IMR-90 (cell line): ENCODE measurements around the gene IFNLR1. TPM values are rescaled to one million over a fixed set of nuclear protein-coding genes. Genes with fewer than 3 reads are reported as not detected.

ENCODE experiments used
- ATAC-seq: fragments of 200-7000 bp; cut with Tn5 transposase; 2 replicates; pipeline ENCODE4 v1.9.1; 2020; ENCODE audit warnings: low read depth, mild to moderate bottlenecking, moderate library complexity
- BruUV-seq: library from RNA; stranded (reverse); fragments of 400-500 nt; replicated peaks from 2 replicates; lab custom pipeline; 2021; lab: Mats Ljungman, UMichigan
- CTCF ChIA-PET: fragments of 300-600 bp; formaldehyde crosslinking; extraction: SDS; loops from one replicate; lab custom pipeline; 2021; ENCODE audit warnings: antibody characterized with exemption; lab: Yijun Ruan, JAX
- POLR2A ChIA-PET: fragments of 300-600 bp; sonication (Branson Sonifier 250); formaldehyde crosslinking; loops from one replicate; lab custom pipeline; 2022; ENCODE audit warnings: antibody characterized with exemption; ENCODE audit not compliant: unreplicated experiment; lab: Charles Lee
- DNase-seq: peaks from one replicate; pipeline ENCODE4 v3.0.0; 2013
- H2AFZ ChIP-seq: replicated peaks from 2 replicates; pipeline ENCODE3; 2013; ENCODE audit warnings: low read length, mild to moderate bottlenecking; ENCODE audit not compliant: poor library complexity
- H2AK5ac ChIP-seq: 2 replicates; pipeline ENCODE4 v1.6.1; 2013; ENCODE audit warnings: low read depth, low read length, inconsistent platforms
- H2AK9ac ChIP-seq: replicated peaks from 2 replicates; pipeline ENCODE3; 2013; ENCODE audit warnings: mild to moderate bottlenecking, low read depth, low read length, moderate library complexity; ENCODE audit not compliant: poor library complexity
- H2BK120ac ChIP-seq: 2 replicates; pipeline ENCODE4 v1.6.1; 2013; ENCODE audit warnings: low read depth, low read length, inconsistent platforms
- H2BK15ac ChIP-seq: 3 replicates; pipeline ENCODE4 v1.6.1; 2013; ENCODE audit warnings: low read depth, low read length, inconsistent platforms
- H2BK20ac ChIP-seq: 2 replicates; pipeline ENCODE4 v1.6.1; 2013; ENCODE audit warnings: low read depth, mild to moderate bottlenecking, inconsistent platforms, low read length, moderate library complexity
- H2BK5ac ChIP-seq: 2 replicates; pipeline ENCODE4 v1.6.1; 2013; ENCODE audit warnings: mild to moderate bottlenecking, low read depth, low read length, inconsistent platforms; ENCODE audit not compliant: poor library complexity, severe bottlenecking
- H3K14ac ChIP-seq: replicated peaks from 2 replicates; pipeline ENCODE4 v1.6.1; 2013; ENCODE audit warnings: low read depth, low read length, inconsistent platforms
- H3K18ac ChIP-seq: 2 replicates; pipeline ENCODE4 v1.6.1; 2013; ENCODE audit warnings: low read depth, low read length, control low read depth
- H3K23ac ChIP-seq: 2 replicates; pipeline ENCODE4 v1.6.1; 2013; ENCODE audit warnings: low read depth, low read length, inconsistent platforms
- H3K27ac ChIP-seq: 2 replicates; pipeline ENCODE4 v1.5.1; 2013; ENCODE audit warnings: mild to moderate bottlenecking, control low read depth, low read length; ENCODE audit not compliant: insufficient read depth
- H3K27me3 ChIP-seq: 2 replicates; pipeline ENCODE4 v1.6.1; 2013; ENCODE audit warnings: low read length; ENCODE audit not compliant: control insufficient read depth, insufficient read depth
- H3K36me3 ChIP-seq: 2 replicates; pipeline ENCODE4 v1.6.1; 2013; ENCODE audit warnings: low read length, mixed read lengths; ENCODE audit not compliant: control insufficient read depth, insufficient read depth
- H3K4ac ChIP-seq: 2 replicates; pipeline ENCODE4 v1.6.1; 2013; ENCODE audit warnings: low read depth, low read length, inconsistent platforms
- H3K4me1 ChIP-seq: 2 replicates; pipeline ENCODE4 v1.6.1; 2013; ENCODE audit warnings: low read length, mixed read lengths; ENCODE audit not compliant: control insufficient read depth, insufficient read depth
- H3K4me2 ChIP-seq: 2 replicates; pipeline ENCODE4 v1.6.1; 2013; ENCODE audit warnings: low read depth, mild to moderate bottlenecking, control low read depth, low read length, moderate library complexity
- H3K4me3 ChIP-seq: 2 replicates; pipeline ENCODE4 v1.5.1; 2013; ENCODE audit warnings: low read depth, mild to moderate bottlenecking, control low read depth, low read length, moderate library complexity; ENCODE audit not compliant: insufficient read depth
- H3K56ac ChIP-seq: 2 replicates; pipeline ENCODE4 v1.6.1; 2013; ENCODE audit warnings: low read length, inconsistent platforms; ENCODE audit not compliant: insufficient read depth; ENCODE audit errors: extremely low read depth
- H3K79me1 ChIP-seq, 2 experiments: 2 replicates each; pipeline ENCODE4 v1.6.1; 2013; ENCODE audit warnings: low read length in 2 of 2, inconsistent platforms in 1 of 2, low read depth in 1 of 2
- H3K9ac ChIP-seq: 2 replicates; pipeline ENCODE4 v1.6.1; 2013; ENCODE audit warnings: low read depth, low read length, control low read depth
- H3K9me1 ChIP-seq: 2 replicates; pipeline ENCODE4 v1.6.1; 2013; ENCODE audit warnings: low read length, inconsistent platforms; ENCODE audit not compliant: insufficient read depth
- H3K9me3 ChIP-seq: 2 replicates; pipeline ENCODE4 v1.6.1; 2013; ENCODE audit warnings: low read length; ENCODE audit not compliant: control insufficient read depth, insufficient read depth
- H4K20me1 ChIP-seq: 2 replicates; pipeline ENCODE4 v1.6.1; 2013; ENCODE audit warnings: low read length, inconsistent platforms; ENCODE audit not compliant: insufficient read depth
- H4K5ac ChIP-seq: 2 replicates; pipeline ENCODE4 v1.6.1; 2013; ENCODE audit warnings: mild to moderate bottlenecking, low read depth, low read length, control low read depth
- H4K8ac ChIP-seq, 2 experiments: 2 replicates each; pipeline ENCODE4 v1.6.1; 2013; ENCODE audit warnings: low read depth in 2 of 2, low read length in 2 of 2, control low read depth in 1 of 2, inconsistent platforms in 1 of 2
- H4K91ac ChIP-seq: 2 replicates; pipeline ENCODE4 v1.6.1; 2013; ENCODE audit warnings: low read depth, low read length, inconsistent platforms; ENCODE audit not compliant: insufficient read depth
- BHLHE40 ChIP-seq: fragments of 150-350 bp; IDR thresholded peaks from 2 replicates; pipeline ENCODE4 v1.6.1; 2016; ENCODE audit warnings: mild to moderate bottlenecking, low read depth, low read length
- CEBPB ChIP-seq: IDR thresholded peaks from 2 replicates; pipeline ENCODE4 v1.6.1; 2012; ENCODE audit warnings: low read depth, low read length, improper control_type of control experiment
- CHD1 ChIP-seq: IDR thresholded peaks from 2 replicates; pipeline ENCODE4 v1.6.1; 2012; ENCODE audit warnings: low read depth, low read length, improper control_type of control experiment
- CTCF ChIP-seq: conservative IDR thresholded peaks from 2 replicates; pipeline ENCODE4 v1.5.1; 2012; ENCODE audit warnings: mild to moderate bottlenecking, low read depth, low read length, improper control_type of control experiment
- FOS ChIP-seq: fragments of 150-350 bp; IDR thresholded peaks from 2 replicates; pipeline ENCODE4 v1.6.1; 2016; ENCODE audit warnings: low read depth, low read length
- MAFK ChIP-seq: IDR thresholded peaks from 2 replicates; pipeline ENCODE4 v1.6.1; 2012; ENCODE audit warnings: low read depth, low read length, improper control_type of control experiment
- MAZ ChIP-seq: IDR thresholded peaks from 2 replicates; pipeline ENCODE4 v1.6.1; 2012; ENCODE audit warnings: low read depth, mild to moderate bottlenecking, low read length, improper control_type of control experiment, moderate library complexity, borderline replicate concordance
- MXI1 ChIP-seq: IDR thresholded peaks from 2 replicates; pipeline ENCODE4 v1.6.1; 2012; ENCODE audit warnings: low read depth, mild to moderate bottlenecking, low read length, moderate library complexity, borderline replicate concordance
- NFE2L2 ChIP-seq: fragments of 150-350 bp; IDR thresholded peaks from 2 replicates; pipeline ENCODE4 v1.6.1; 2016; ENCODE audit warnings: low read depth, mild to moderate bottlenecking, low read length
- POLR2A ChIP-seq: IDR thresholded peaks from 2 replicates; pipeline ENCODE4 v1.6.1; 2012; ENCODE audit warnings: mild to moderate bottlenecking, low read depth, low read length
- RAD21 ChIP-seq: IDR thresholded peaks from 2 replicates; pipeline ENCODE4 v1.6.1; 2012; ENCODE audit warnings: low read length, improper control_type of control experiment
- RCOR1 ChIP-seq: IDR thresholded peaks from 2 replicates; pipeline ENCODE4 v1.6.1; 2012; ENCODE audit warnings: mild to moderate bottlenecking, low read length, improper control_type of control experiment; ENCODE audit not compliant: insufficient replicate concordance
- RFX5 ChIP-seq: IDR thresholded peaks from 2 replicates; pipeline ENCODE4 v1.8.0; 2012; ENCODE audit warnings: low read depth, mild to moderate bottlenecking, low read length, moderate library complexity
- SMC3 ChIP-seq: fragments of 150-350 bp; IDR thresholded peaks from 2 replicates; pipeline ENCODE4 v1.6.1; 2016; ENCODE audit warnings: low read depth, mild to moderate bottlenecking, antibody characterized with exemption, low read length, moderate library complexity
- USF2 ChIP-seq: fragments of 150-350 bp; IDR thresholded peaks from 2 replicates; pipeline ENCODE4 v1.6.1; 2017; ENCODE audit warnings: mild to moderate bottlenecking, antibody characterized with exemption, low read length, low read depth
- WGBS, 2 experiments: methylation state at CpG; one replicate each; pipeline versions ENCODE4 v1.1.5 to v1.1.7; 2013; ENCODE audit warnings: missing lambda C conversion rate in 2 of 2; ENCODE audit not compliant: insufficient read length in 1 of 2; ENCODE audit errors: extremely low coverage in 2 of 2; 5-methylcytosine and 5-hydroxymethylcytosine counted together
- dilution Hi-C: fragments of 300-500 bp; cut with HindIII; formaldehyde crosslinking; loops from one replicate; pipeline ENCODE4 v1.14.3; 2018; ENCODE audit warnings: low sequenced_read_pairs; ENCODE audit not compliant: unreplicated experiment
- in situ Hi-C: fragments of 300-500 bp; cut with MboI; formaldehyde crosslinking; loops from 3 replicates; pipeline ENCODE4 v1.14.3; 2019; ENCODE audit warnings: low sequenced_read_pairs, inconsistent platforms, mixed read lengths
- intact Hi-C: fragments of 100-400 bp; cut with micrococcal nuclease; formaldehyde crosslinking; loops from 2 replicates; pipeline ENCODE4 v1.10.0; 2022
- polyA plus RNA-seq, 3 experiments: library from polyadenylated mRNA; depleted of rRNA; stranded (reverse); fragments of >200 nt; gene quantifications; 2 replicates each; pipeline ENCODE4 v1.2.3, GENCODE V29; 2012; ENCODE audit warnings: low replicate concordance in 1 of 3
- total RNA-seq: library from RNA; depleted of rRNA; stranded (reverse); fragments of >200 nt; gene quantifications from 2 replicates; pipeline ENCODE4 v1.2.3, GENCODE V29; 2012
- TF ChIP-seq, protein P1 (sequence below): fragments of 150-350 bp; IDR thresholded peaks from 2 replicates; pipeline ENCODE4 v1.6.1; 2016; ENCODE audit warnings: low read depth, mild to moderate bottlenecking, low read length, moderate library complexity, borderline replicate concordance

IFNLR1 gene
- total and polyA plus RNA-seq, 2 of the 4 experiments (the other 2 are of a cell fraction), result not detected

DNA sequence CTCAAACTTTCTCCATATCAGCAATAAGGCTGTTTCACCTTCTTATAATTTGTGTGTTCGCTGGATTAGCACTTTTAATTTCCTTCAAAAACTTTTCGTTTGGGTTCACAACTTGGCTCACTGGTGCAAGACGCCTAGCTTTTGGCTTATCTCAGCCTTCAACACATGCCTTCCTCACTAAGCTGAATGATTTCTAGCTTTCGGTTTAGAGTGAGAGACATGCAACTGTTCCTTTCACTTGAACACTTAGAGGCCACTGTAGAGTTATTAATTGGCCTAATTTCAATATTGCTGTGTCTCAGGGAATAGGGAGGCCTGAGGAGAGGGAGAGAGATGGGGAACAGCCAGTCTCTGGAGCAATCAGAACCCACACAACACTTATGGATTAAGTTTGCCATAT, 41.2 kb upstream of the IFNLR1 start:
- Histone ChIP-seq H2BK15ac (no peak overlapping the region), H3K23ac (no peak overlapping the region), H3K4me1 (no peaks in the 10 kb centered on the region), H3K27ac (no peak overlapping the region), H3K4ac (no peak overlapping the region), H3K27me3 (peaks cover 31% of the 10 kb centered on the region), H2AK5ac (no peak overlapping the region), H3K4me2 (no peak overlapping the region), H4K91ac (no peak overlapping the region), H4K8ac (no peak overlapping the region), H4K5ac (no peak overlapping the region), H3K79me1 (no peaks in the 10 kb centered on the region), H3K56ac (no peak overlapping the region), H3K9me1 (no peaks in the 10 kb centered on the region), H3K14ac (no peak overlapping the region), H2AFZ (no peak overlapping the region), H3K36me3 (no peaks in the 10 kb centered on the region), H2BK5ac (no peak overlapping the region), H2AK9ac (no peak overlapping the region), H2BK20ac (no peak overlapping the region), H3K18ac (no peak overlapping the region), H2BK120ac (no peak overlapping the region), H3K9ac (no peak overlapping the region), H4K20me1 (no peaks in the 10 kb centered on the region), H3K4me3 (no peak overlapping the region), H3K9me3 (no peaks in the 10 kb centered on the region)
- DNase-seq, result no peak
- intact Hi-C loops (no loop called here), in situ Hi-C loops (no loop called here), dilution Hi-C loops (no loop called here)
- BruUV-seq, result no TSS peak
- POLR2A ChIA-PET, result no interaction called here
- WGBS, 2 experiments, result 50% methylated on average over 2 of the region's 4 CpGs; no CpG with 5 or more reads in 1 of the 2 experiments
- no peak for ATAC-seq
- CTCF ChIA-PET, result interaction anchor here (1.1 kb wide), 1 partner anchor 15 kb away, joined by 3 read pairs; no protein-coding TSS in a partner anchor
- TF ChIP-seq POLR2A (no peak), CHD1 (no peak), RAD21 (no peak), CEBPB (no peak), NFE2L2 (no peak), SMC3 (no peak), CTCF (no peak), MAZ (no peak), RFX5 (no peak), MXI1 (no peak), MAFK (no peak), BHLHE40 (no peak), USF2 (no peak), FOS (no peak), RCOR1 (no peak)
- TF ChIP-seq, protein P1, sequence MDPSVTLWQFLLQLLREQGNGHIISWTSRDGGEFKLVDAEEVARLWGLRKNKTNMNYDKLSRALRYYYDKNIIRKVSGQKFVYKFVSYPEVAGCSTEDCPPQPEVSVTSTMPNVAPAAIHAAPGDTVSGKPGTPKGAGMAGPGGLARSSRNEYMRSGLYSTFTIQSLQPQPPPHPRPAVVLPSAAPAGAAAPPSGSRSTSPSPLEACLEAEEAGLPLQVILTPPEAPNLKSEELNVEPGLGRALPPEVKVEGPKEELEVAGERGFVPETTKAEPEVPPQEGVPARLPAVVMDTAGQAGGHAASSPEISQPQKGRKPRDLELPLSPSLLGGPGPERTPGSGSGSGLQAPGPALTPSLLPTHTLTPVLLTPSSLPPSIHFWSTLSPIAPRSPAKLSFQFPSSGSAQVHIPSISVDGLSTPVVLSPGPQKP, result no peak
